Left cardiac atrium (tissue), 4 donors: ENCODE data around the gene HEXA. TPM values are rescaled to one million over a fixed set of nuclear protein-coding genes. Genes with fewer than 3 reads are reported as not detected.
A peak's percentile ranks its signal among the peaks of the same experiment; 100 is the strongest.
"Not testable (repeated sequence)": the region's sequence is repeated elsewhere in the genome, so short reads cannot be mapped to it uniquely, and the experiment has no call there.

ENCODE experiments used
- ATAC-seq, 2 donors: fragments of 200-7000 bp; cut with Tn5 transposase; one replicate each; pipeline ENCODE4 v1.9.1; 2020; ENCODE audit warnings: mild to moderate bottlenecking in 2 of 2, moderate library complexity in 2 of 2
- DNase-seq: peaks from one replicate; pipeline ENCODE4 v3.0.0-alpha.2; 2020
- intact Hi-C, 2 donors: fragments of 100-400 bp; cut with DNase I; formaldehyde crosslinking; loops; one replicate each; pipeline versions ENCODE4 v1.14.1 to v1.15.1; 2022 to 2023
- long read RNA-seq: library from polyadenylated mRNA; unstranded; transcript quantifications from one replicate; pipeline ENCODE4 v2.0.0, GENCODE V29; 2021
- total RNA-seq, 2 donors: library from RNA; stranded (reverse); fragmentation: NEBNext Ultra II Directional; extraction: Animal tissue kit (Norgen Biotek cat#: 25700); gene quantifications; one replicate each; pipeline ENCODE4 v1.2.1, GENCODE V29; 2021
- donor health status: DM: no; HTN: yes; CAD: no.
- donor health status: DM: no; HTN: yes; CAD: no; lungs with severe emphysema.
- donor health status: DM: yes; HTN: yes; CAD: no.
- donor health status: Dilated cardiomyopathy.

Gene HEXA
- total RNA-seq: 10 to 100 TPM; 78.2 to 82.3 TPM
- long read RNA-seq, full-length matches to known transcripts: 131 of 146 reads
- long read RNA-seq, partial matches to known transcripts: 4 of 146 reads
- long read RNA-seq, other reads (novel, unspliced or antisense): 11 of 146 reads

GRCh38 chr15:72375846-72376581, at the start of gene HEXA:
Gene HEXA, minus strand, starts transcription at chr15:72376014. Its CDS starts 42 bp downstream, at chr15:72375972.
- ATAC-seq (peak; percentile 98), DNase-seq (peak; percentile 98)
- intact Hi-C loops: loop anchor here in 1 of 2 donors (10.0 kb wide), 1 partner anchor 99 kb away; the partner anchor contains the start of gene ARIH1

- intact Hi-C loops: no loop called here
- no peak for ATAC-seq
- DNase-seq: no peak
Measured at GRCh38 chr15:72423256-72423655, 47.4 kb upstream of the HEXA start.

GRCh38 chr15:72421484-72421883, 45.7 kb upstream of the HEXA start:
- ATAC-seq (no peak), DNase-seq (no peak)
- intact Hi-C loops: no loop called here

- ATAC-seq: no peak
- intact Hi-C loops: no loop called here
Measured at GRCh38 chr15:72420576-72420975, 44.8 kb upstream of the HEXA start.

GRCh38 chr15:72419768-72420167, 44.0 kb upstream of the HEXA start:
- DNase-seq, intact Hi-C loops, ATAC-seq: not testable (repeated sequence)

More at GRCh38 chr15:72420576-72420975, 44.8 kb upstream of the HEXA start:
- DNase-seq: no peak

- intact Hi-C loops: no loop called here
- ATAC-seq (no peak), DNase-seq (no peak)
Measured at GRCh38 chr15:72415304-72415703, 39.5 kb upstream of the HEXA start.

GRCh38 chr15:72413337-72413736, 37.5 kb upstream of the HEXA start:
- intact Hi-C loops, ATAC-seq, DNase-seq: not testable (repeated sequence)

GRCh38 chr15:72411544-72411943, 35.7 kb upstream of the HEXA start:
- intact Hi-C loops: no loop called here
- no peak for ATAC-seq

GRCh38 chr15:72411111-72411510, 35.3 kb upstream of the HEXA start:
- no peak for ATAC-seq
- DNase-seq: no peak
- intact Hi-C loops: no loop called here

More at GRCh38 chr15:72411544-72411943, 35.7 kb upstream of the HEXA start:
- no peak for DNase-seq

GRCh38 chr15:72406936-72407335, 31.1 kb upstream of the HEXA start:
- intact Hi-C loops: no loop called here
- ATAC-seq: no peak
- DNase-seq: no peak

- ATAC-seq: no peak
- intact Hi-C loops: no loop called here
- no peak for DNase-seq
Measured at GRCh38 chr15:72404841-72405240, 29.0 kb upstream of the HEXA start.

- DNase-seq (no peak), ATAC-seq (no peak)
- intact Hi-C loops: no loop called here
Measured at GRCh38 chr15:72404356-72404755, 28.5 kb upstream of the HEXA start.

- DNase-seq (no peak), ATAC-seq (no peak)
- intact Hi-C loops: no loop called here
Measured at GRCh38 chr15:72402726-72403125, 26.9 kb upstream of the HEXA start.

GRCh38 chr15:72398648-72399047, 22.8 kb upstream of the HEXA start:
- DNase-seq (no peak), ATAC-seq (no peak)
- intact Hi-C loops: no loop called here

- intact Hi-C loops: no loop called here
- ATAC-seq (no peak), DNase-seq (no peak)
Measured at GRCh38 chr15:72397796-72398588, 22.2 kb upstream of the HEXA start, which contains the start of gene TMEM202. Gene TMEM202, plus strand, starts transcription at chr15:72398305. Its CDS starts 22 bp downstream, at chr15:72398327.

- ATAC-seq, intact Hi-C loops, DNase-seq: not testable (repeated sequence)
Measured at GRCh38 chr15:72396331-72396730, 20.5 kb upstream of the HEXA start.

GRCh38 chr15:72389231-72389630, 13.4 kb upstream of the HEXA start:
- no peak for ATAC-seq
- DNase-seq: no peak
- intact Hi-C loops: no loop called here

- DNase-seq (no peak), ATAC-seq (no peak)
- intact Hi-C loops: no loop called here
Measured at GRCh38 chr15:72387741-72388140, 11.9 kb upstream of the HEXA start.

- DNase-seq (no peak), ATAC-seq (no peak)
- intact Hi-C loops: no loop called here
Measured at GRCh38 chr15:72382146-72382545, 6.3 kb upstream of the HEXA start.

GRCh38 chr15:72380743-72381142, 4.9 kb upstream of the HEXA start:
- intact Hi-C loops: no loop called here
- no peak for ATAC-seq

More at GRCh38 chr15:72380743-72381142, 4.9 kb upstream of the HEXA start:
- DNase-seq: no peak
